Lower leg skin (tissue), 4 donors: ENCODE measurements around the gene PSMD5. TPM values are rescaled to one million over a fixed set of nuclear protein-coding genes. Genes with fewer than 3 reads are reported as not detected.

ENCODE experiments used
- DNase-seq, 2 donors: peaks; one replicate each; pipeline ENCODE4 v3.0.0-alpha.2; 2019; ENCODE audit warnings: low spot score in 2 of 2
- H3K4me3 ChIP-seq: fragments of 200-600 bp; sonication (generic); 2 replicates; pipeline ENCODE4 v1.5.1; 2017; ENCODE audit warnings: mild to moderate bottlenecking, low read depth; ENCODE audit not compliant: poor library complexity, severe bottlenecking
- CTCF ChIP-seq, 3 donors: fragments of 450-650 bp; IDR thresholded peaks; one replicate each; pipeline ENCODE4 v1.5.1; 2016; ENCODE audit warnings: antibody characterized with exemption in 3 of 3, mild to moderate bottlenecking in 3 of 3, moderate library complexity in 2 of 3
- POLR2A ChIP-seq, 2 donors: fragments of 450-650 bp; IDR thresholded peaks; one replicate each; pipeline ENCODE4 v1.6.1; 2016 to 2017; ENCODE audit warnings: antibody characterized with exemption in 2 of 2, mild to moderate bottlenecking in 1 of 2, moderate library complexity in 1 of 2
- WGBS, 2 donors: methylation state at CpG; one replicate each; pipeline ENCODE4 v1.1.5; 2018; 5-methylcytosine and 5-hydroxymethylcytosine counted together
- intact Hi-C: fragments of 100-400 bp; cut with DNase I; formaldehyde crosslinking; loops from one replicate; pipeline ENCODE4 v1.15.0; 2023; ENCODE audit warnings: low total_unique reads
- total RNA-seq, 4 donors: library from RNA; depleted of rRNA; stranded (reverse); fragments of >200 nt; gene quantifications; one replicate each; pipeline ENCODE4 v1.1.0, GENCODE V29; 2016

The PSMD5 gene
- total RNA-seq, 4 donors from 2014 or later, result 30.1 to 63.7 (median 33.9) TPM

- intact Hi-C loops, result no loop called here
- WGBS, 2 donors, result 96 to 99% methylated on average over 3 of the region's 3 CpGs
- no peak for TF ChIP-seq CTCF (IDR thresholded peaks at IDR 0.05)
- TF ChIP-seq POLR2A (IDR thresholded peaks at IDR 0.05), result no peak
- no peak overlapping the region for H3K4me3 ChIP-seq
- DNase-seq, result no peak
Observed at GRCh38 chr9:120780367-120780766, 62.4 kb downstream of the PSMD5 start.

DNA sequence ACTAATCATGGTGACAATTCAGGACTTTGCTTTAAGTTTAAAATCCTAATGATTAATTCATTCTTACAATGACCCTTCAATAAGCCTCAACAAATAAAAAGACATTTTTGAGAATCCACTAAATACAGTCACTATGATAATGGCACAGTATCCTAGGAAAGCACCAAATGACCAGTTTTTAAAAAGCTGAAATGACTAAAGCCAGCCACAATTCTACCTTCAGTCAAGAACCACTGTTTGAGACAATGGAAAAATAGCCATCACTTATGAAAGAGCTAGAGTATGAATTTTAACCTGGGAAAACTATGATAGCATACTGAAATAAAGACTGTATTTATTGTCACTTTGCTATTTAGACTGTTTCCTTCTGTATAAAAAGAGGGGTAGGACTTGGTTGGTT lies 63.5 kb downstream of the PSMD5 start:
- H3K4me3 ChIP-seq, result no peak overlapping the region
- intact Hi-C loops, result no loop called here
- DNase-seq, result no peak
- no peak for TF ChIP-seq POLR2A (IDR thresholded peaks at IDR 0.05)
- TF ChIP-seq CTCF (IDR thresholded peaks at IDR 0.05), result no peak

GRCh38 chr9:120778758-120779157 lies 64.0 kb downstream of the PSMD5 start:
- TF ChIP-seq CTCF (IDR thresholded peaks at IDR 0.05) (no peak), POLR2A (IDR thresholded peaks at IDR 0.05) (no peak)
- intact Hi-C loops, result no loop called here
- H3K4me3 ChIP-seq, result no peak overlapping the region
- no peak for DNase-seq
- WGBS, 2 donors, result 56 to 58% methylated on average over 2 of the region's 2 CpGs

GRCh38 chr9:120777229-120777628 lies 65.5 kb downstream of the PSMD5 start:
- 93% methylated on average over 5 of the region's 5 CpGs for WGBS, 2 donors
- intact Hi-C loops, result no loop called here
- TF ChIP-seq CTCF (IDR thresholded peaks at IDR 0.05) (no peak), POLR2A (IDR thresholded peaks at IDR 0.05) (no peak)

GRCh38 chr9:120776788-120777187 lies 65.9 kb downstream of the PSMD5 start:
- no peak for DNase-seq
- no peak for TF ChIP-seq POLR2A (IDR thresholded peaks at IDR 0.05)
- TF ChIP-seq CTCF (IDR thresholded peaks at IDR 0.05), result no peak
- H3K4me3 ChIP-seq, result no peak overlapping the region
- intact Hi-C loops, result no loop called here
- WGBS, 2 donors, result 90 to 93% methylated on average over 1 of the region's 1 CpG

More at GRCh38 chr9:120777229-120777628, 65.5 kb downstream of the PSMD5 start:
- no peak overlapping the region for H3K4me3 ChIP-seq
- DNase-seq, result no peak

GRCh38 chr9:120775859-120776258 lies 66.9 kb downstream of the PSMD5 start:
- intact Hi-C loops, result no loop called here
- TF ChIP-seq POLR2A (IDR thresholded peaks at IDR 0.05), result no peak
- no peak for TF ChIP-seq CTCF (IDR thresholded peaks at IDR 0.05)
- WGBS, 2 donors, result 63 to 74% methylated on average over 5 of the region's 5 CpGs
- no peak overlapping the region for H3K4me3 ChIP-seq
- DNase-seq, result no peak
